ENCODE results near the gene PSMD3.

DNA sequence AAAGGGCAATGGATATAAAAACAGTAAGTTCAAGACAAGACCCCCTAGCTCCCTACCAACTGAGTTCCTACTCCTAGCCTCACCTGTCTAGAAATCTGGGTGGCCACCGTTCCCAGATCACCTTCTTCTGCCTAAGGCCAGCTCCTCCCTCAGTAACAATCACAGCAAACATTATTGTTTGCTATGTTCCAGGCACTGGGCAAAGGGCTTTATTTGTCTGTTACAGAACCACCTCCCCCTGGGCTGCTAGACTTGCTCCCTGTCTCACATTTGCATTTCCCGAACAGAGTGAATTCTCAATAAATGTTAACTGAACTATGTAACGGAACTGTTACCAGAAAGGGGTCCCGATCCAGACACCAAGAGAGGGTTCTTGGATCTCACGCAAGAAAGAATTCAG lies 46.3 kb upstream of the PSMD3 start:
- TF ChIP-seq POLR2AphosphoS5 (IDR thresholded peaks at IDR 0.05; ENCODE audit: borderline replicate concordance, low read depth, low read length) (no peak), EZH2 (IDR thresholded peaks at IDR 0.05) (no peak), FOXP2 (optimal IDR thresholded peaks at IDR 0.05; ENCODE audit: control extremely low read depth, extremely low read length, insufficient read depth) (no peak)

Data from SK-N-MC (cell line).